Stimulated activated CD8-positive, alpha-beta memory T cell treated with anti-CD3 and anti-CD28 coated beads, Interleukin-7, amount 100 ng/mL, for 48 hours (primary cell): ENCODE data around the gene FOXD2.
A peak's percentile ranks its signal among the peaks of the same experiment; 100 is the strongest.

Experiments used
- DNase-seq, 2 donors: peaks; one replicate each; pipeline ENCODE4 v3.0.0-alpha.2; 2020; ENCODE audit warnings: low read depth in 1 of 2; ENCODE audit errors: extremely low read depth in 1 of 2

Gene FOXD2

GRCh38 chr1:47437447-47438164, at the start of gene FOXD2:
TSS of gene FOXD2 (plus strand) at chr1:47438044. CDS start at chr1:47438136, 92 bp downstream.
- DNase-seq, result peak; percentile 78 to 82

- peak; percentile 13 to 24 for DNase-seq
Measured at GRCh38 chr1:47388891-47389238, 49.0 kb upstream of the FOXD2 start.

GRCh38 chr1:47389731-47390130, 48.1 kb upstream of the FOXD2 start:
- no peak for DNase-seq

- DNase-seq, result no peak
Measured at GRCh38 chr1:47390843-47391242, 47.0 kb upstream of the FOXD2 start.

GRCh38 chr1:47393141-47393540, 44.7 kb upstream of the FOXD2 start:
- no peak for DNase-seq

- DNase-seq, result no peak
Measured at GRCh38 chr1:47395433-47395832, 42.4 kb upstream of the FOXD2 start.

GRCh38 chr1:47396671-47397196, 41.1 kb upstream of the FOXD2 start:
- DNase-seq, result no peak

GRCh38 chr1:47399138-47399845, 38.6 kb upstream of the FOXD2 start:
- no peak for DNase-seq

GRCh38 chr1:47399846-47400155, 38.0 kb upstream of the FOXD2 start:
- no peak for DNase-seq

GRCh38 chr1:47401761-47402160, 36.1 kb upstream of the FOXD2 start:
- DNase-seq, result no peak

GRCh38 chr1:47402591-47402990, 35.3 kb upstream of the FOXD2 start:
- no peak for DNase-seq

GRCh38 chr1:47403321-47403910, 34.4 kb upstream of the FOXD2 start:
- no peak for DNase-seq

GRCh38 chr1:47405697-47406096, 32.1 kb upstream of the FOXD2 start:
- no peak for DNase-seq

GRCh38 chr1:47406966-47407365, 30.9 kb upstream of the FOXD2 start:
- no peak for DNase-seq

GRCh38 chr1:47407481-47407880, 30.4 kb upstream of the FOXD2 start:
- DNase-seq, result no peak

- no peak for DNase-seq
Measured at GRCh38 chr1:47409311-47410067, 28.4 kb upstream of the FOXD2 start.

GRCh38 chr1:47410068-47410455, 27.8 kb upstream of the FOXD2 start:
- no peak for DNase-seq

GRCh38 chr1:47411436-47411835, 26.4 kb upstream of the FOXD2 start:
- DNase-seq, result no peak

- no peak for DNase-seq
Measured at GRCh38 chr1:47412437-47412836, 25.4 kb upstream of the FOXD2 start.

- DNase-seq, result no peak
Measured at GRCh38 chr1:47415728-47416318, 22.0 kb upstream of the FOXD2 start, which contains the start of gene FOXE3. TSS of gene FOXE3 (plus strand) at chr1:47416285. CDS start at chr1:47416316, 31 bp downstream.
